ENCODE data around the gene PCBP1.

DNA sequence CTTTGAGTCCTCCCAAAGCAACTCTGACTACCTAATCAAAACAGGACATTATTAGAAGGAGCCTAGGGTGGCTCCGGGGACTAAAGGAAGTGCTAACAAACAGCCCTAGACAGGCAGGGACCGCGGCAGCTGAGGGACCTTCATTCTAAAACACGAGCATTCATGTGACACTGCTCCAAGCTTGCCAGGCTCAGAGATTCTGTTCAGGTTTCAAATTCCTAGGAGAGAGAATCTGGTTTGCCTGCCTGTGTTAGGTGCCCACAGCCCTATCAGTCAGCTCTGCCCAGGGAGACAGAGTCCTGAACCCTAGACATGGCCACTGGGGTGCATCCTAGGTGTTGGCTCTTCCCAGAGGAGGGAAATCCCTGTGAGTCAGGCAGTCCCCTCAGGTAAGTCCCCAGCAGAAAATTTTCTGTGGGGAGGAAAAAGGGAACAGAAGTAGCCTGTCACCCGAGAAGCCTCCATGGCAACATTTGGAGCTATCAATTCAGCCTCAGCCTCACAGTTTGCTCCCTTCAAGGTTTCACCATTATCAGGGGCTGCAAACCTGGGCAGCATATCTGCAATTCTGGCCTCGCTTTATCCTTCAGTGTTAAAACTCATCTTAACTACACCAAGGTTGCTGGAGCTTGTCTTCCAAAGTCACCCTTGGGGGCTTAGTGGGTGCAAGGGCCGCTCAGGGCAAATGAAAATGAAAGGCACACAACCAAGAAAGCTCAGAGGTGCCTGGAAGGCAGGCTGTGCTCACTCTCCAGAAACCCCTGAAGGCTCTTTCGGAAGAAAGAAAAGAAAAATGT is 28.6 kb downstream of the PCBP1 start:
- TF ChIP-seq POLR2A (IDR thresholded peaks at IDR 0.05): no peak
- TF ChIP-seq, protein P1, sequence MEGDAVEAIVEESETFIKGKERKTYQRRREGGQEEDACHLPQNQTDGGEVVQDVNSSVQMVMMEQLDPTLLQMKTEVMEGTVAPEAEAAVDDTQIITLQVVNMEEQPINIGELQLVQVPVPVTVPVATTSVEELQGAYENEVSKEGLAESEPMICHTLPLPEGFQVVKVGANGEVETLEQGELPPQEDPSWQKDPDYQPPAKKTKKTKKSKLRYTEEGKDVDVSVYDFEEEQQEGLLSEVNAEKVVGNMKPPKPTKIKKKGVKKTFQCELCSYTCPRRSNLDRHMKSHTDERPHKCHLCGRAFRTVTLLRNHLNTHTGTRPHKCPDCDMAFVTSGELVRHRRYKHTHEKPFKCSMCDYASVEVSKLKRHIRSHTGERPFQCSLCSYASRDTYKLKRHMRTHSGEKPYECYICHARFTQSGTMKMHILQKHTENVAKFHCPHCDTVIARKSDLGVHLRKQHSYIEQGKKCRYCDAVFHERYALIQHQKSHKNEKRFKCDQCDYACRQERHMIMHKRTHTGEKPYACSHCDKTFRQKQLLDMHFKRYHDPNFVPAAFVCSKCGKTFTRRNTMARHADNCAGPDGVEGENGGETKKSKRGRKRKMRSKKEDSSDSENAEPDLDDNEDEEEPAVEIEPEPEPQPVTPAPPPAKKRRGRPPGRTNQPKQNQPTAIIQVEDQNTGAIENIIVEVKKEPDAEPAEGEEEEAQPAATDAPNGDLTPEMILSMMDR (IDR thresholded peaks at IDR 0.05): no peak
